Upper lobe of left lung (tissue), 4 donors: ENCODE results near the gene CYB561D1.

Experiments used
- EP300 ChIP-seq, 4 donors: sonication (generic); formaldehyde crosslinking; IDR thresholded peaks; one replicate each; pipeline ENCODE4 v1.5.1; 2017; ENCODE audit warnings: antibody characterized with exemption in 4 of 4, control low read depth in 2 of 4
- POLR2A ChIP-seq, 4 donors: fragments of 450-650 bp; IDR thresholded peaks; one replicate each; pipeline ENCODE4 v1.5.1; 2016 to 2017; ENCODE audit warnings: antibody characterized with exemption in 4 of 4, mild to moderate bottlenecking in 2 of 4
- POLR2AphosphoS5 ChIP-seq, 2 donors: sonication (generic); formaldehyde crosslinking; IDR thresholded peaks; one replicate each; pipeline ENCODE4 v1.5.1; 2017; ENCODE audit warnings: antibody characterized with exemption in 2 of 2
- TF ChIP-seq, protein P1 (sequence below), 6 experiments: fragments of 450-650 bp in 4 of 6; fragments of 200-600 bp in 2 of 6; sonication (generic) in 2 of 6; IDR thresholded peaks; one replicate each; pipeline ENCODE4 v1.5.1; 2016 to 2019; ENCODE audit warnings: antibody characterized with exemption in 6 of 6

DNA sequence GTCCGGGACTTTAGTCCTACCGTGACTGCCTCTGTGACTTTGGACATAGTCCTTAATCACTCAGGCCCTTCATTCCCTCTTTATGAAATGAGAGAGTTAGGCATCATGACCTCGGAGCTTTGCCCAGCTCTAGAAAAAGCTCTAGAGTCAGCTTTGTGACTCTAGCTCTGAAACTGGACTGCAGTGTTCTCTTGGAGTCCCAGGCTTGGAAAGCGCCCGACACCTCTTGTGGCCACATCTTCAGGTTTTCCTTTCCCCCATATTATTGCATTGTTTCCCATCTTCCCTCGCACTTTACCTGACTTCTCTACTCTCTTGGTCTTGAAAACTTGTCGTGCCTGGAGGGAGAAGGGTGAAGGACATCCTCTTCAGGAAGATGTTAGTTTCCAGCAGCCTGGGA is 28.1 kb downstream of the CYB561D1 start:
- TF ChIP-seq, protein P1, sequence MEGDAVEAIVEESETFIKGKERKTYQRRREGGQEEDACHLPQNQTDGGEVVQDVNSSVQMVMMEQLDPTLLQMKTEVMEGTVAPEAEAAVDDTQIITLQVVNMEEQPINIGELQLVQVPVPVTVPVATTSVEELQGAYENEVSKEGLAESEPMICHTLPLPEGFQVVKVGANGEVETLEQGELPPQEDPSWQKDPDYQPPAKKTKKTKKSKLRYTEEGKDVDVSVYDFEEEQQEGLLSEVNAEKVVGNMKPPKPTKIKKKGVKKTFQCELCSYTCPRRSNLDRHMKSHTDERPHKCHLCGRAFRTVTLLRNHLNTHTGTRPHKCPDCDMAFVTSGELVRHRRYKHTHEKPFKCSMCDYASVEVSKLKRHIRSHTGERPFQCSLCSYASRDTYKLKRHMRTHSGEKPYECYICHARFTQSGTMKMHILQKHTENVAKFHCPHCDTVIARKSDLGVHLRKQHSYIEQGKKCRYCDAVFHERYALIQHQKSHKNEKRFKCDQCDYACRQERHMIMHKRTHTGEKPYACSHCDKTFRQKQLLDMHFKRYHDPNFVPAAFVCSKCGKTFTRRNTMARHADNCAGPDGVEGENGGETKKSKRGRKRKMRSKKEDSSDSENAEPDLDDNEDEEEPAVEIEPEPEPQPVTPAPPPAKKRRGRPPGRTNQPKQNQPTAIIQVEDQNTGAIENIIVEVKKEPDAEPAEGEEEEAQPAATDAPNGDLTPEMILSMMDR (IDR thresholded peaks at IDR 0.05): no peak
- no peak for TF ChIP-seq POLR2AphosphoS5 (IDR thresholded peaks at IDR 0.05)
- TF ChIP-seq POLR2A (IDR thresholded peaks at IDR 0.05): no peak
- no peak for TF ChIP-seq EP300 (IDR thresholded peaks at IDR 0.05)
